NCI-H446 (cell line): ENCODE measurements around the gene LRPPRC.

Source experiments
- DNase-seq, 2 experiments: peaks; one replicate each; lab custom pipeline; 2025; lab: John Stamatoyannopoulos, UW

The LRPPRC gene

GRCh38 chr2:43906448-43907109 lies 89.2 kb downstream of the LRPPRC start:
- no peak for DNase-seq

- no peak for DNase-seq
These were observed 89.9 kb downstream of the LRPPRC start for GRCh38 chr2:43905871-43906270.

- no peak for DNase-seq
These were observed 90.4 kb downstream of the LRPPRC start for GRCh38 chr2:43905371-43905803.

GRCh38 chr2:43899589-43899988 lies 96.2 kb downstream of the LRPPRC start:
- no peak for DNase-seq

- DNase-seq: no peak
These were observed 96.9 kb downstream of the LRPPRC start for GRCh38 chr2:43898838-43899346.

GRCh38 chr2:43898134-43898837 lies 97.5 kb downstream of the LRPPRC start:
- no peak for DNase-seq

- no peak for DNase-seq
These were observed 98.3 kb downstream of the LRPPRC start for GRCh38 chr2:43897492-43897891.

- DNase-seq: no peak
These were observed 98.9 kb downstream of the LRPPRC start for GRCh38 chr2:43896906-43897305.

- DNase-seq: no peak
These were observed 101.0 kb downstream of the LRPPRC start for GRCh38 chr2:43894743-43895142.

GRCh38 chr2:43890855-43891254 lies 104.9 kb downstream of the LRPPRC start:
- no peak for DNase-seq

- no peak for DNase-seq
These were observed 106.4 kb downstream of the LRPPRC start for GRCh38 chr2:43889416-43889815.

GRCh38 chr2:43887176-43887575 lies 108.6 kb downstream of the LRPPRC start:
- peak in 1 of 2 experiments; percentile 12 for DNase-seq

- DNase-seq: no peak
These were observed 110.6 kb downstream of the LRPPRC start for GRCh38 chr2:43885132-43885632.

GRCh38 chr2:43884689-43885088 lies 111.1 kb downstream of the LRPPRC start:
- DNase-seq: no peak

- no peak for DNase-seq
These were observed 113.5 kb downstream of the LRPPRC start for GRCh38 chr2:43882312-43882711.

- DNase-seq: no peak
These were observed 114.8 kb downstream of the LRPPRC start for GRCh38 chr2:43880952-43881351.

- no peak for DNase-seq
These were observed 115.3 kb downstream of the LRPPRC start for GRCh38 chr2:43880471-43880870.

GRCh38 chr2:43879261-43879660 lies 116.5 kb downstream of the LRPPRC start:
- no peak for DNase-seq

GRCh38 chr2:43877782-43878464 lies 117.9 kb downstream of the LRPPRC start:
- peak in 1 of 2 experiments; percentile 72 for DNase-seq

GRCh38 chr2:43874776-43875451 lies 120.9 kb downstream of the LRPPRC start:
- DNase-seq: no peak

- DNase-seq: no peak
These were observed 123.6 kb downstream of the LRPPRC start for GRCh38 chr2:43872151-43872550.

- DNase-seq: no peak
These were observed 140.5 kb downstream of the LRPPRC start for GRCh38 chr2:43855292-43855691.
